Measurements from ENCODE around the gene AJAP1.

GRCh38 chr1:4698911-4699310 lies 44.5 kb downstream of the AJAP1 start:
- TF ChIP-seq POLR2AphosphoS5 (IDR thresholded peaks at IDR 0.05) (no peak), CTCF (IDR thresholded peaks at IDR 0.05) (no peak)
